Measurements from ENCODE around the gene ANXA11. TPM values are rescaled to one million over a fixed set of nuclear protein-coding genes. Genes with fewer than 3 reads are reported as not detected.

Gene ANXA11
- total and polyA plus RNA-seq, 8 donors = 91.4 to 293 (median 161) TPM

- H3K9me3 ChIP-seq = no peaks in the 10 kb centered on the region
- peak overlapping the region in 4 of 5 donors; percentile 4 to 87 (median 83) for H3K27ac ChIP-seq
- peaks cover 54 to 97% (median 66%) of the 10 kb centered on the region in 4 donors for H3K4me1 ChIP-seq
- no peak for DNase-seq
- H3K4me3 ChIP-seq = no peak overlapping the region
- H3K36me3 ChIP-seq = peaks cover 65 to 100% (median 99%) of the 10 kb centered on the region in 4 donors
- 86 to 93% (median 89%) methylated on average over 15 to 17 of the region's 17 CpGs for WGBS, 5 donors
- intact Hi-C loops (cut with DNase I; ENCODE audit: low total_unique reads) = no loop called here
- no peaks in the 10 kb centered on the region for H3K27me3 ChIP-seq
- no peak for TF ChIP-seq POLR2AphosphoS5 (IDR thresholded peaks at IDR 0.05)
Measured at GRCh38 chr10:80160361-80161320, 44.7 kb downstream of the ANXA11 start.

- no peak for DNase-seq
- Histone ChIP-seq H3K9me3 (no peaks in the 10 kb centered on the region), H3K27ac (peak overlapping the region; percentile 45 to 87 (median 80)), H3K4me3 (no peak overlapping the region), H3K4me1 (peaks cover 57 to 97% (median 66%) of the 10 kb centered on the region in 4 donors), H3K27me3 (no peaks in the 10 kb centered on the region), H3K36me3 (peaks cover 54 to 100% (median 99%) of the 10 kb centered on the region in 4 donors)
- WGBS, 5 donors = 76 to 82% (median 80%) methylated on average over 9 of the region's 9 CpGs
- TF ChIP-seq POLR2AphosphoS5 (IDR thresholded peaks at IDR 0.05) (no peak), CTCF (IDR thresholded peaks at IDR 0.05) (no peak), EP300 (IDR thresholded peaks at IDR 0.05) (no peak), POLR2A (IDR thresholded peaks at IDR 0.05) (no peak)
- intact Hi-C loops (cut with DNase I; ENCODE audit: low total_unique reads) = loop anchor here (5.0 kb wide), 1 partner anchor 48 kb away; the partner anchor contains the start of gene ANXA11
Measured at GRCh38 chr10:80159166-80159873, 46.0 kb downstream of the ANXA11 start.

- no peak overlapping the region for H3K4me3 ChIP-seq
- intact Hi-C loops (cut with DNase I; ENCODE audit: low total_unique reads) = loop anchor here (5.0 kb wide), 1 partner anchor 49 kb away; the partner anchor contains the start of gene ANXA11
- peaks cover 52 to 100% (median 99%) of the 10 kb centered on the region in 4 donors for H3K36me3 ChIP-seq
- H3K4me1 ChIP-seq = peaks cover 50 to 93% (median 61%) of the 10 kb centered on the region in 4 donors
- H3K9me3 ChIP-seq = no peaks in the 10 kb centered on the region
- WGBS, 5 donors = 2 to 59% (median 47%) methylated on average over 6 to 14 of the region's 14 CpGs
- H3K27ac ChIP-seq = peak overlapping the region; percentile 45 to 87 (median 80)
- no peaks in the 10 kb centered on the region for H3K27me3 ChIP-seq
- TF ChIP-seq POLR2AphosphoS5 (IDR thresholded peaks at IDR 0.05) = peak; percentile 57 to 84 (median 64)
- TF ChIP-seq CTCF (IDR thresholded peaks at IDR 0.05) = no peak
- peak; percentile 64 to 92 for DNase-seq
Measured at GRCh38 chr10:80158598-80159127, 46.7 kb downstream of the ANXA11 start.

- no peak for DNase-seq
- no peak overlapping the region for H3K4me3 ChIP-seq
- no peaks in the 10 kb centered on the region for H3K27me3 ChIP-seq
- H3K27ac ChIP-seq = peak overlapping the region; percentile 39 to 87 (median 80)
- intact Hi-C loops (cut with DNase I; ENCODE audit: low total_unique reads) = loop anchor here (5.0 kb wide), 1 partner anchor 49 kb away; the partner anchor contains the start of gene ANXA11
- peaks cover 45 to 88% (median 57%) of the 10 kb centered on the region in 4 donors for H3K4me1 ChIP-seq
- 77 to 91% (median 78%) methylated on average over 5 of the region's 5 CpGs for WGBS, 5 donors
- H3K9me3 ChIP-seq = no peaks in the 10 kb centered on the region
- peaks cover 54 to 100% (median 99%) of the 10 kb centered on the region in 4 donors for H3K36me3 ChIP-seq
- no peak for TF ChIP-seq POLR2A (IDR thresholded peaks at IDR 0.05)
- TF ChIP-seq POLR2AphosphoS5 (IDR thresholded peaks at IDR 0.05) = no peak
- TF ChIP-seq EP300 (IDR thresholded peaks at IDR 0.05) = no peak
- TF ChIP-seq CTCF (IDR thresholded peaks at IDR 0.05) = no peak
Measured at GRCh38 chr10:80158126-80158525, 47.2 kb downstream of the ANXA11 start.

Measured in stomach (tissue), 9 donors.